ENCODE measurements around the gene TRAPPC13.
"Not testable (repeated sequence)": the region's sequence is repeated elsewhere in the genome, so short reads cannot be mapped to it uniquely, and the experiment has no call there.

Gene TRAPPC13, protein sequence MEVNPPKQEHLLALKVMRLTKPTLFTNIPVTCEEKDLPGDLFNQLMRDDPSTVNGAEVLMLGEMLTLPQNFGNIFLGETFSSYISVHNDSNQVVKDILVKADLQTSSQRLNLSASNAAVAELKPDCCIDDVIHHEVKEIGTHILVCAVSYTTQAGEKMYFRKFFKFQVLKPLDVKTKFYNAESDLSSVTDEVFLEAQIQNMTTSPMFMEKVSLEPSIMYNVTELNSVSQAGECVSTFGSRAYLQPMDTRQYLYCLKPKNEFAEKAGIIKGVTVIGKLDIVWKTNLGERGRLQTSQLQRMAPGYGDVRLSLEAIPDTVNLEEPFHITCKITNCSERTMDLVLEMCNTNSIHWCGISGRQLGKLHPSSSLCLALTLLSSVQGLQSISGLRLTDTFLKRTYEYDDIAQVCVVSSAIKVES

DNA sequence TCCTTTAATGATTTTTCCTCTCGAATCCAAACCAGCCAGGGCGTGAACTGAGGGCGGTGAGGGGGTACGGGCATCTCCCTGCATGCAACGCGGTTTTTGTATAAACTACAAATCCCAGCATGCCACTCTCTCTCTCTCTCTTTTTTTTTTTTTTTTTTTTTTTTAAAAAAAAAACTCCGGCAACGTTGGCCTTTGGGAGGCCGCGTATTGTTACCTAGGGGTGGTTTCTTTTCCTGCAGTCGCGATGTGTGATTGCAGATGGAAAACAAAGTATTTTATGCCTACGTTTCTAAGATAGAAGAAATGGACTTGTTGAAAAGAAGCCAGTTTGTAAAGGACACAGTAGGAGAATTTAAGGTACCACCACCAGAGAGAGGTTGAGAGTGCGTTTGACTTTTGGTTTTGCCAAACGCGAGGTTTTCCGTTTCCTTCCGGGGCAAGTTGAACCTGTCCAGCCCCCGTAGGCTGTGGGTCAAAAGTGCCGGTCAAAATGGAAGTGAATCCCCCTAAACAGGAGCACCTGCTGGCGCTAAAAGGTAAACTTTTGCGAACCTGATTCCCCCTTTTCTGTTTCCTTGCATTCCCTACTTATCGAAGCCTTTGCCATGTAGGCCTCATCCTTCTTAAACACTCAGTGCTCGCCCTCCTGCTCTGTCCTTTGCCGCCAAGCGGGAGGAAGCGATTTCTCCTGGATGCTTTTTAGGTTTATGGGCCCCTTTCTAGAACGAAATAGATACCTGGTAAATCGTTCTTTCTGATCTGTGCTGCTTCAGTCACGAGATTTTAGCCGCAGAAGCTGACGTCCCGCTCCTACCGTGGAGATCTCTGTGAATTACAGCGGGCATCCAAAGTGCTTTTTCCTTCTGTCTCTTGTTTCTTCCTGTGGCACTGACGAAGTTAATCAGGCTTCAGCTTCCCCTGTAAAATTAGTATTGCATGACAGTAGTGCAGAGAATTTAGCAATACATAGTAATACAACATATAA lies at the start of gene TRAPPC13, which contains the start of gene SHLD3:
Gene TRAPPC13, plus strand, starts transcription at position 457 of the 985 bp plus-strand sequence. Its CDS starts 34 bp downstream, at position 491.
Gene SHLD3, plus strand, starts transcription at position 457 of the 985 bp plus-strand sequence. CDS start 4,561 bp downstream, outside the sequence.
- peaks cover 14% of the 10 kb centered on the region for H3K36me3 ChIP-seq
- H3K27ac ChIP-seq = peak within 1 kb of the TSS; percentile 89
- H3K4me1 ChIP-seq (ENCODE audit: control insufficient read depth in 1 of 2, insufficient read depth in 1 of 2, low read depth in 1 of 2, low read length in 1 of 2) = peaks cover 33% of the 10 kb centered on the region in 2 experiments
- H3K4me3 ChIP-seq (ENCODE audit: low read depth in 1 of 2, low read length in 1 of 2) = peak within 1 kb of the TSS; percentile 87 to 91
- H3K27me3 ChIP-seq = no peaks in the 10 kb centered on the region
- no peaks in the 10 kb centered on the region for H3K9me3 ChIP-seq
- TF ChIP-seq, protein P1, sequence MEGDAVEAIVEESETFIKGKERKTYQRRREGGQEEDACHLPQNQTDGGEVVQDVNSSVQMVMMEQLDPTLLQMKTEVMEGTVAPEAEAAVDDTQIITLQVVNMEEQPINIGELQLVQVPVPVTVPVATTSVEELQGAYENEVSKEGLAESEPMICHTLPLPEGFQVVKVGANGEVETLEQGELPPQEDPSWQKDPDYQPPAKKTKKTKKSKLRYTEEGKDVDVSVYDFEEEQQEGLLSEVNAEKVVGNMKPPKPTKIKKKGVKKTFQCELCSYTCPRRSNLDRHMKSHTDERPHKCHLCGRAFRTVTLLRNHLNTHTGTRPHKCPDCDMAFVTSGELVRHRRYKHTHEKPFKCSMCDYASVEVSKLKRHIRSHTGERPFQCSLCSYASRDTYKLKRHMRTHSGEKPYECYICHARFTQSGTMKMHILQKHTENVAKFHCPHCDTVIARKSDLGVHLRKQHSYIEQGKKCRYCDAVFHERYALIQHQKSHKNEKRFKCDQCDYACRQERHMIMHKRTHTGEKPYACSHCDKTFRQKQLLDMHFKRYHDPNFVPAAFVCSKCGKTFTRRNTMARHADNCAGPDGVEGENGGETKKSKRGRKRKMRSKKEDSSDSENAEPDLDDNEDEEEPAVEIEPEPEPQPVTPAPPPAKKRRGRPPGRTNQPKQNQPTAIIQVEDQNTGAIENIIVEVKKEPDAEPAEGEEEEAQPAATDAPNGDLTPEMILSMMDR (IDR thresholded peaks at IDR 0.05) = peak; percentile 26

DNA sequence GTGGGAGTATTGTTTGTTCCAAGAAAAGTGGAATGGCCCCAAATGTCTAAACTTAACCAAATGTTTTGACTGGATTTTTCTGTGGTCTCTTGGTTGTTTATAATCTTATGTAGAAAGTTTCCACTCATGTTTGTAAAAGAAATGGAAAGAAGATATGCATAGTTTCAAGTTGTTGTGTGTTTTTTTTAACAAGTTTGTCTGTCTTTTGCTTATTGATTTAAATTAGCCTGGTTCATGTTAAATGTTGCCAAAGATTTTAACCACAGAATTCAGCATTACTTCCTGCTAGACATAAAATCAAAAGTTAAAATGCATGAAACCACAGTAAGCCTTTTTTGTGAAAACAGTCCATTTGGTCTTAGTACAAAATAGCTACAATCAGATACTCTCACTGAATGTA lies 47.7 kb upstream of the TRAPPC13 start:
- Histone ChIP-seq H3K4me3 (ENCODE audit: low read depth in 1 of 2, low read length in 1 of 2) (no peak overlapping the region), H3K27me3 (no peaks in the 10 kb centered on the region), H3K36me3 (peaks cover 68% of the 10 kb centered on the region), H3K4me1 (ENCODE audit: control insufficient read depth in 1 of 2, insufficient read depth in 1 of 2, low read depth in 1 of 2, low read length in 1 of 2) (no peaks in the 10 kb centered on the region), H3K9me3 (no peaks in the 10 kb centered on the region), H3K27ac (no peak overlapping the region)
- TF ChIP-seq, protein P1 (IDR thresholded peaks at IDR 0.05) = no peak

DNA sequence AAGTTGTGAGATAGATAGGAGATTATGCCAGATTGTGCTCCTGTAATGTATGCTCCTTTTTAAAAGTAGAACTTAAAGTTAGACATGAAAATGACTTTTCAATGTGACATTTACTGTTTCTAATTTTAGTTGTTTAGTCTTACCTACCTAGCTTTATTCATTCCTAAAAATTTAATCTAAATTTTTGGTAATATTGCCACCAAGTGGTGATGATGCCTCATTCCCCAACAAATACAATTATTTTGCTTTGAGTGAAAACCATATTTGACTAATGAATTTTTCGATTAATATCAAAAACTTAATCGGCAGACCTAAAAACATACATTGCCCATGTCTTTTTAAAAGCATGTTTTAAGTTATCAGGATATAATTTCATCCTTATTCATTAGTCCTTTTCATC lies 36.1 kb upstream of the TRAPPC13 start:
- Histone ChIP-seq H3K4me1 (ENCODE audit: control insufficient read depth in 1 of 2, insufficient read depth in 1 of 2, low read depth in 1 of 2, low read length in 1 of 2) (no peaks in the 10 kb centered on the region), H3K27me3 (no peaks in the 10 kb centered on the region), H3K27ac (no peak overlapping the region), H3K36me3 (peaks cover 96% of the 10 kb centered on the region), H3K9me3 (no peaks in the 10 kb centered on the region), H3K4me3 (ENCODE audit: low read depth in 1 of 2, low read length in 1 of 2) (no peak overlapping the region)
- TF ChIP-seq, protein P1 (IDR thresholded peaks at IDR 0.05) = no peak

DNA sequence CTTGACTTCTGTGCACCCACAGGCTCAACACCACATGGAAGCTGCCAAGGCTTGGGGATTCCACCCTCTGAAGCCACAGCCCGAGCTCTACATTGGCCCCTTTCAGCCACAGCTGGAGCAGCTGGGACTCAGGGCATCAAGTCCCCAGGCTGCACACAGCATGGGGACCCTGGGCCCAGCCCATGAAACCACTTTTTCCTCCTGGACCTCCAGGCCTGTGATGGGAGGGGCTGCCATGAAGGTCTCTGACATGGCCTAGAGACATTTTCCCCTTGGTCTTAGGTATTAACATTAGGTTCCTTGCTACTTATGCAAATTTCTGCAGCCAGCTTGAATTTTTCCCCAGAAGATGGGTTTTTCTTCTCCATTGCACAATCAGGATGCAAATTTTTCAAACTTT lies 23.1 kb upstream of the TRAPPC13 start:
- peaks cover 59% of the 10 kb centered on the region for H3K36me3 ChIP-seq
- peaks cover 8 to 11% of the 10 kb centered on the region in 2 experiments for H3K4me1 ChIP-seq (ENCODE audit: control insufficient read depth in 1 of 2, insufficient read depth in 1 of 2, low read depth in 1 of 2, low read length in 1 of 2)
- not testable (repeated sequence) for H3K9me3 ChIP-seq; H3K27me3 ChIP-seq; H3K27ac ChIP-seq; H3K4me3 ChIP-seq (ENCODE audit: low read depth in 1 of 2, low read length in 1 of 2)

DNA sequence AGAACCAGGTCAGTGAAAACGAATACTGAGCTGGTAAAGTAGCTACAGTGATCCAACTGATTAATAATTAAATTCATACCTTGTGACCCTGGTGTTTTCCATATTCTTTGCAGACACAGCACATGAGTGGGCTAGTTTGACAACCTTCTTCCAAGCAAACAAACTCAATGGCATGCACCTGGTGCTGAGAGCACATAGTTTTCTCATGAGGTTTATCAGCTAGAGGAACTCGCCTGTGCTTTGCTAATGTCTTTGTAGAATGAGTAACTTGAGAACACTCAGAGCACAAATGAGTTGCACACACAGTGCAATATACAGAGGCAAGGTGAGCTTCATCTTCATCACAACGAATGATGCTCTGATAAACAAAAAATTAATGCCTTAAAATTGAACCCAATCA lies 13.3 kb upstream of the TRAPPC13 start:
- Histone ChIP-seq H3K36me3 (peaks cover 88% of the 10 kb centered on the region), H3K4me1 (ENCODE audit: control insufficient read depth in 1 of 2, insufficient read depth in 1 of 2, low read depth in 1 of 2, low read length in 1 of 2) (no peaks in the 10 kb centered on the region), H3K9me3 (no peaks in the 10 kb centered on the region), H3K4me3 (ENCODE audit: low read depth in 1 of 2, low read length in 1 of 2) (no peak overlapping the region), H3K27ac (no peak overlapping the region), H3K27me3 (no peaks in the 10 kb centered on the region)
- TF ChIP-seq, protein P1 (IDR thresholded peaks at IDR 0.05) = no peak
